ENCODE results near the gene NUDT12. TPM values are rescaled to one million over a fixed set of nuclear protein-coding genes. Genes with fewer than 3 reads are reported as not detected.

Gene NUDT12
- total RNA-seq, 1 experiment from 2014 or later: 12.3 TPM

GRCh38 chr5:103573411-103573810, 10.8 kb upstream of the NUDT12 start:
- peaks cover 17% of the 10 kb centered on the region for H3K4me1 ChIP-seq
- ChIA-PET POLR2A (no interaction called here), CTCF (no interaction called here)
- BruUV-seq (replicated peaks): no TSS peak
- Mint-ChIP-seq H3K9me3 (ENCODE audit: unreplicated experiment) (no peaks in the 10 kb centered on the region), H3K27ac (ENCODE audit: unreplicated experiment) (no peak overlapping the region), H3K4me3 (ENCODE audit: unreplicated experiment) (no peak overlapping the region), H3K27me3 (ENCODE audit: insufficient read depth, unreplicated experiment) (peaks cover 3% of the 10 kb centered on the region), H3K4me1 (ENCODE audit: low read depth, unreplicated experiment) (peaks cover 11% of the 10 kb centered on the region), H3K36me3 (ENCODE audit: insufficient read depth, unreplicated experiment) (no peaks in the 10 kb centered on the region)
- H3K27me3 ChIP-seq (replicated peaks; ENCODE audit: control insufficient read depth, insufficient read depth, low read length): no peaks in the 10 kb centered on the region
- DNase-seq: no peak
- H3K36me3 ChIP-seq (ENCODE audit: control insufficient read depth, insufficient read depth, low read length): no peaks in the 10 kb centered on the region
- no peak for TF ChIP-seq CTCF (IDR thresholded peaks at IDR 0.05; ENCODE audit: insufficient read depth in 1 of 2, low read depth in 1 of 2, low read length in 1 of 2, severe bottlenecking in 1 of 2, unreplicated experiment in 1 of 2)
- no peaks in the 10 kb centered on the region for H3K9me3 ChIP-seq
- no peak overlapping the region for H3K4me3 ChIP-seq (ENCODE audit: low read depth, low read length)
- intact Hi-C loops (cut with micrococcal nuclease; ENCODE audit: unreplicated experiment): no loop called here

- no peaks in the 10 kb centered on the region for H3K9me3 ChIP-seq
- H3K27me3 ChIP-seq (replicated peaks; ENCODE audit: control insufficient read depth, insufficient read depth, low read length): no peaks in the 10 kb centered on the region
- no peaks in the 10 kb centered on the region for H3K9me3 Mint-ChIP-seq (ENCODE audit: unreplicated experiment)
- POLR2A ChIA-PET: no interaction called here
- CTCF ChIA-PET: no interaction called here
- H3K4me1 ChIP-seq: peaks cover 17% of the 10 kb centered on the region
- no peaks in the 10 kb centered on the region for H3K36me3 Mint-ChIP-seq (ENCODE audit: insufficient read depth, unreplicated experiment)
- no peak overlapping the region for H3K4me3 ChIP-seq (ENCODE audit: low read depth, low read length)
- peaks cover 11% of the 10 kb centered on the region for H3K4me1 Mint-ChIP-seq (ENCODE audit: low read depth, unreplicated experiment)
- no peak overlapping the region for H3K4me3 Mint-ChIP-seq (ENCODE audit: unreplicated experiment)
- no peak overlapping the region for H3K27ac Mint-ChIP-seq (ENCODE audit: unreplicated experiment)
- no peak for DNase-seq
- no TSS peak for BruUV-seq (replicated peaks)
- H3K36me3 ChIP-seq (ENCODE audit: control insufficient read depth, insufficient read depth, low read length): no peaks in the 10 kb centered on the region
- no peak for TF ChIP-seq CTCF (IDR thresholded peaks at IDR 0.05; ENCODE audit: insufficient read depth in 1 of 2, low read depth in 1 of 2, low read length in 1 of 2, severe bottlenecking in 1 of 2, unreplicated experiment in 1 of 2)
- H3K27me3 Mint-ChIP-seq (ENCODE audit: insufficient read depth, unreplicated experiment): peaks cover 3% of the 10 kb centered on the region
- intact Hi-C loops (cut with micrococcal nuclease; ENCODE audit: unreplicated experiment): no loop called here
Observed at GRCh38 chr5:103572454-103572853, 9.9 kb upstream of the NUDT12 start.

- no peaks in the 10 kb centered on the region for H3K36me3 ChIP-seq (ENCODE audit: control insufficient read depth, insufficient read depth, low read length)
- peaks cover 17% of the 10 kb centered on the region for H3K4me1 ChIP-seq
- Mint-ChIP-seq H3K9me3 (ENCODE audit: unreplicated experiment) (no peaks in the 10 kb centered on the region), H3K4me3 (ENCODE audit: unreplicated experiment) (no peak overlapping the region), H3K27ac (ENCODE audit: unreplicated experiment) (no peak overlapping the region), H3K4me1 (ENCODE audit: low read depth, unreplicated experiment) (peaks cover 11% of the 10 kb centered on the region), H3K36me3 (ENCODE audit: insufficient read depth, unreplicated experiment) (no peaks in the 10 kb centered on the region), H3K27me3 (ENCODE audit: insufficient read depth, unreplicated experiment) (peaks cover 3% of the 10 kb centered on the region)
- no peak for DNase-seq
- no peak overlapping the region for H3K4me3 ChIP-seq (ENCODE audit: low read depth, low read length)
- intact Hi-C loops (cut with micrococcal nuclease; ENCODE audit: unreplicated experiment): no loop called here
- ChIA-PET POLR2A (no interaction called here), CTCF (no interaction called here)
- no peaks in the 10 kb centered on the region for H3K27me3 ChIP-seq (replicated peaks; ENCODE audit: control insufficient read depth, insufficient read depth, low read length)
- no TSS peak for BruUV-seq (replicated peaks)
- no peaks in the 10 kb centered on the region for H3K9me3 ChIP-seq
- no peak for TF ChIP-seq CTCF (IDR thresholded peaks at IDR 0.05; ENCODE audit: insufficient read depth in 1 of 2, low read depth in 1 of 2, low read length in 1 of 2, severe bottlenecking in 1 of 2, unreplicated experiment in 1 of 2)
Observed at GRCh38 chr5:103571730-103572129, 9.1 kb upstream of the NUDT12 start.
